ENCODE results near the gene GALNT1.

The GALNT1 gene

DNA sequence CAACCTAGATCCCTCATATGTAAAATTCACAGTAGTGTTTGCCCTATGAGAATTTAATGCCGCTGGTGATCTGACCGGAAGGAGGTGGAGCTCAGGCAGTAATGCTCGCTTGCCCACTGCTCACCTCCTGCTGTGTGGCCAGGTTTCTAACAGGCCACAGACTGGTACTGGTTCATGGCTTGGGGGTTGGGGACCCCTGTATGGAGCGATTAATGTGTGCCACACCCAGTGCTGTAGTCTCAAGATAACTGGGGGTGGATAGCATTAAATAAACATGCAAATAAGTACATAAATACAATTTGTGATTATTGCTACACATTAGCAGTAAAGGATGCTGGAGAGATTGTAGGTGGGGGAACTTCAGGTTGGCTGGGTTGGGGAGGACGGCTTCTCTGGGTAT lies 3.2 kb downstream of the GALNT1 start:
- TF ChIP-seq, protein P1, sequence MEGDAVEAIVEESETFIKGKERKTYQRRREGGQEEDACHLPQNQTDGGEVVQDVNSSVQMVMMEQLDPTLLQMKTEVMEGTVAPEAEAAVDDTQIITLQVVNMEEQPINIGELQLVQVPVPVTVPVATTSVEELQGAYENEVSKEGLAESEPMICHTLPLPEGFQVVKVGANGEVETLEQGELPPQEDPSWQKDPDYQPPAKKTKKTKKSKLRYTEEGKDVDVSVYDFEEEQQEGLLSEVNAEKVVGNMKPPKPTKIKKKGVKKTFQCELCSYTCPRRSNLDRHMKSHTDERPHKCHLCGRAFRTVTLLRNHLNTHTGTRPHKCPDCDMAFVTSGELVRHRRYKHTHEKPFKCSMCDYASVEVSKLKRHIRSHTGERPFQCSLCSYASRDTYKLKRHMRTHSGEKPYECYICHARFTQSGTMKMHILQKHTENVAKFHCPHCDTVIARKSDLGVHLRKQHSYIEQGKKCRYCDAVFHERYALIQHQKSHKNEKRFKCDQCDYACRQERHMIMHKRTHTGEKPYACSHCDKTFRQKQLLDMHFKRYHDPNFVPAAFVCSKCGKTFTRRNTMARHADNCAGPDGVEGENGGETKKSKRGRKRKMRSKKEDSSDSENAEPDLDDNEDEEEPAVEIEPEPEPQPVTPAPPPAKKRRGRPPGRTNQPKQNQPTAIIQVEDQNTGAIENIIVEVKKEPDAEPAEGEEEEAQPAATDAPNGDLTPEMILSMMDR (IDR thresholded peaks at IDR 0.05; ENCODE audit: low read depth, low read length, missing control alignments) = no peak
- H3K4me3 ChIP-seq (ENCODE audit: low read depth, low read length) = no peak overlapping the region
- no peak for DNase-seq (ENCODE audit: low read depth)

DNA sequence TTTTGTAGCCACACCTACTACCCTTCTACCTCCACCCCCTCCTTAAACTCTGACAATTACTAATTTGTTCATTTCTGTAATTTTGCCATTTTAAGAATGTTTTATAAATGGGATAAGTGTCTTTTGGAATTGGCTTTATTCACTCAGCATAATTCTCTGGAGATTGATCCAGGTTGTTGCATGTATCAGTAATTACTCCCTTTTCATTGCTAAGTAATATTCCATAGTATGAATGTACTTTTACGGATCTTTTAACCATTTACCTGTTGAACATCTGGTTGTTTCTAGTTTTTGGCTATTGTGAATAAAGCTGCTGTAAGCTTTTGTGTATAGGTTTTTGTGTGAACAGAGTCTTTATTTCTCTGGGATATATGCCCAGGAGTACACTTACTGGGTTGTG lies 4.1 kb downstream of the GALNT1 start:
- DNase-seq (ENCODE audit: low read depth) = no peak
- TF ChIP-seq, protein P1 (IDR thresholded peaks at IDR 0.05; ENCODE audit: low read depth, low read length, missing control alignments) = no peak
- no peak overlapping the region for H3K4me3 ChIP-seq (ENCODE audit: low read depth, low read length)

DNA sequence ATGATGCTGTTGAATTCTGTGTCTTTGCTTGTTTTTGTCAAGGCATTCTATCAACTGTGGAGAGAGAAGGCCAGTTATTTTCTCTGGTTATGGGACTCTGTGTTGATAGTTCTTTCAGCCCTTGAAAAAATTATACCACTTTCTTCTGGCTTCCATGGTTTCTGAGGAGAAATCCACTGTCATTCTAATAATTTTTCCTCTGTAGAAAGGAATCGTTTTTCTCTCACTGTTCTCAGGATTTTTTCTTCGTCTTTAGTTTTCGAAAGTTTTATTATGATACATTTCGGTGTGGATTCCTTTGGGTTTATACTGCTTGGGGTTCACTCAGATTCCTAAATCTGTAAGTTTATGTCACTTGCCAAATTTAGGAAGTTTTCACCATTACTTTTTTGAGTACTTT lies 6.6 kb downstream of the GALNT1 start:
- no peak overlapping the region for H3K4me3 ChIP-seq (ENCODE audit: low read depth, low read length)
- no peak for DNase-seq (ENCODE audit: low read depth)
- TF ChIP-seq, protein P1 (IDR thresholded peaks at IDR 0.05; ENCODE audit: low read depth, low read length, missing control alignments) = no peak

DNA sequence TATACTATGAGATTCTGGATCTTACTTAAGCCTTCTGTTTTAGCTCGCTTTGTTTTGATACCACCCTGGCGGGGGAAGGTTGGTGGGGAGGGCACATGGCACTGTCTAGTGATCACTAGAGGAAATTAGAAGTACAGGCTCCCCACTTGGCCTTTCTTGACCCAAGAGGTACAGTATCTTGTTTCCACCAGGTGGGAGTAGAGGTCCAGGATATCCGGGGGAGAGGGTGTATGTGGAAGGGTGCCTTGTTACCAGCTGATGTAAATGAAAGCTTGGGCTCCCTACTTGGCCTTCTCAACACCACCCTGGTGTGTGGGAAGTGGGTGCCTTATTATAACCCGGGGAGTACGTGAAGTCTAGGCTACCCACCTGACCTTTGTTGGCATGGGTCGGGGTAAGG lies 7.5 kb downstream of the GALNT1 start:
- TF ChIP-seq, protein P1 (IDR thresholded peaks at IDR 0.05; ENCODE audit: low read depth, low read length, missing control alignments) = peak; percentile 49
- H3K4me3 ChIP-seq (ENCODE audit: low read depth, low read length) = no peak overlapping the region
- DNase-seq (ENCODE audit: low read depth) = no peak

DNA sequence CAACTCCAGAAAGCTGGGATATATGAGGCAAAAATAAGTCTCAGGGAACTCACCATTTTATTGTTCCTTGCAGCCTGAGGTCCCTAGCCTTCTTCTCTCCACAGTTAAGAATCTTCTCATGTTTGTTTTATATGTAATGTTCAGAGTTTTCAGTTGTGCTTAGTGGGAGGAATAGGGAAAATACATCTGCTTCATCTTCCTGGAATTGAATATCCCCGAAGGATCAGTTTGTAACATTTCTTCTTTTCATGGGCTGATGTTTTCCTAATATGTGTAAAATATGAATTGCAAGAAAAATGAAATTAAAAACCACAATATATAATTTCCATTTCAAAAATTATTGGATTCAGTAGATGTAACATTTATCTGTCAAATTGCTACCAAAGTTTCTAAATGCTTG lies 8.0 kb downstream of the GALNT1 start:
- no peak overlapping the region for H3K4me3 ChIP-seq (ENCODE audit: low read depth, low read length)
- TF ChIP-seq, protein P1 (IDR thresholded peaks at IDR 0.05; ENCODE audit: low read depth, low read length, missing control alignments) = no peak
- no peak for DNase-seq (ENCODE audit: low read depth)

DNA sequence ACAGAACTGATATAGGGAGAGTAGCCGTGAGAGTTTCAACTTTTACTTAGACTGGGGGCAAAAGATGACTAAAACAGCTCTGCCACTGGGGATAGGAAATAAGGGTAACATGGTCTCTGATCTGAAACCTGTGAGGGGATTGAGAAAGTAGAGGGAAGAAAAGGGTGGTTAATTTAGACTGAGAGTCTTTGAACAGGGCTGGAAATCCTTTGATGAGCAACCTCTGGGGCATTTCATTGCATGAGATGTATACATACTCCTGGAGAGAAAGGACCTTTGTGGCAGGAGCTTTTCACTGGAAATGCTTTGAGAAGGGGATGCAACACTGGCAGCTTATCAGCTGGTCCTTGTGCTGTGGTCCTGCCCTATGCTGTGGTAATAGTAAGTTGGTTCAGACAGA lies 9.4 kb downstream of the GALNT1 start:
- H3K4me3 ChIP-seq (ENCODE audit: low read depth, low read length) = no peak overlapping the region
- TF ChIP-seq, protein P1 (IDR thresholded peaks at IDR 0.05; ENCODE audit: low read depth, low read length, missing control alignments) = no peak
- DNase-seq (ENCODE audit: low read depth) = no peak

DNA sequence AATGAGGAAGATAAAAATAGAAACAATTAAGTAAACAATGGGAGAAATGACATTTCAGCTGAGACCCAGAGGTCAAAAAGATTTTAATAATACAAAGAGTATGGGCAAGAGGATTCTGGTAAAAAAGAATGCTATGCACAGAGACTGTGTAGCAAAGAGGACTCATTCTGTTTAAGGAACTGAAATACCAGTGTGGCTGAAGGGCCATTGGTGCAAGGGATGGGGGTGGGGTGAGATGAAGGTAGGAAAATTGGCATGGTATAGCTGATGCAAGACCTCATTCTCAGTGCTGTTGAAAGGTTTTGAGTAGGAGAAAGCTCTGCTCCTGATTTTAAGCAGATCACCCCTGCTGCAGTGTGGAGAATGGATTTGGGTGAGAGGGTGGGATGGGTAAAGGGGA lies 10.8 kb downstream of the GALNT1 start:
- peak; percentile 77 for DNase-seq (ENCODE audit: low read depth)
- TF ChIP-seq, protein P1 (IDR thresholded peaks at IDR 0.05; ENCODE audit: low read depth, low read length, missing control alignments) = no peak
- no peak overlapping the region for H3K4me3 ChIP-seq (ENCODE audit: low read depth, low read length)

All from GM12864 (cell line).